ENCODE measurements around the gene SLC12A9. TPM values are rescaled to one million over a fixed set of nuclear protein-coding genes. Genes with fewer than 3 reads are reported as not detected.

The SLC12A9 gene
- total RNA-seq, 4 donors from 2014 or later = 22.5 to 33.8 (median 26.4) TPM

DNA sequence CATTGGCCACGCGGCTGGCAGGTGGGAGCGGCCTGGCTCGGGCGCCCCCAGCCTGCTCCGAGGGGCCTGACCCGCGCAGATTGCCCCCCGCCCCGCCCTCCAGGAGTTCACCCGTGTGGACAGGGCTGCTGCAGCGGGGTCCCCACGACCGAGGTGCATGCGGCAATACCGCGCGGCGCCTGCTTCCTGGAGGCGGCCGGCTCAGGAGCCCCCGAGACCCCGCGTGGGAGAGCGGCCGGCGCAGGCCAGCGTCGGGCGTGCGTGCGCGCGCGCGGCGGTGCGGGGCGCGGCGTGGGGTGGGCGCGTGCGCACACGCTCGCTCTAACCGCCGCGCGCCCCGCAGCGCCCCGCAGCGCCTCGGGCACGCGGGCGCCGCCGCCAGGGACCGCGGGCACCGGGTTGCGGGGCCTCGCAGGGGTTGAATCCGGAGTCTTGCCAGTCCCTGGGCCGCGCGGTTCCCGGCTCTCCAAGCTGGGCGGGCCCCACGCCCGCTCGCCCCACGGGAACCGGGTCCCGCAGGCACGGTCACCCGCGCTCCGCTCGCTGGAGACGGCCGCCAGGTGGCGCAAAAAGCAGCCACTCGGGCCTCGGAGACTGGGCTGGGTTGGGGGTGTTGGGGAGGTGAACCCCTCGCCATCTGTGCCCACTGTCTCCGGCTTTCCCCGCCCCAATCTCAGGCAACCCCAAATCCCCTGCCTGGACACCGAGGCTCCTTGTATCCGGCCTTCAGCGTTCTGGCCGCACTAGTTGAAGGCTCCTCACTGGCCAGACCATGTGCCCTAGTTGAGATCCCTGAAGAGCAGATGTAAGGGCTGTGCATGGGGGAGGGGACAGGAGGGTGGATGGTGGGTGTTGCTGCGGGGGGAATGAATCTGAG is 44.5 kb downstream of the SLC12A9 start:
- H3K4me3 ChIP-seq = peak overlapping the region; percentile 49
- no peak overlapping the region for H3K27ac ChIP-seq
- peaks cover 61% of the 10 kb centered on the region for H3K27me3 ChIP-seq
- 3% methylated on average over 14 of the region's 95 CpGs for WGBS
- TF ChIP-seq POLR2AphosphoS5 (IDR thresholded peaks at IDR 0.05) (no peak), POLR2A (IDR thresholded peaks at IDR 0.05) (no peak), EP300 (IDR thresholded peaks at IDR 0.05) (no peak)
- TF ChIP-seq, protein P1, sequence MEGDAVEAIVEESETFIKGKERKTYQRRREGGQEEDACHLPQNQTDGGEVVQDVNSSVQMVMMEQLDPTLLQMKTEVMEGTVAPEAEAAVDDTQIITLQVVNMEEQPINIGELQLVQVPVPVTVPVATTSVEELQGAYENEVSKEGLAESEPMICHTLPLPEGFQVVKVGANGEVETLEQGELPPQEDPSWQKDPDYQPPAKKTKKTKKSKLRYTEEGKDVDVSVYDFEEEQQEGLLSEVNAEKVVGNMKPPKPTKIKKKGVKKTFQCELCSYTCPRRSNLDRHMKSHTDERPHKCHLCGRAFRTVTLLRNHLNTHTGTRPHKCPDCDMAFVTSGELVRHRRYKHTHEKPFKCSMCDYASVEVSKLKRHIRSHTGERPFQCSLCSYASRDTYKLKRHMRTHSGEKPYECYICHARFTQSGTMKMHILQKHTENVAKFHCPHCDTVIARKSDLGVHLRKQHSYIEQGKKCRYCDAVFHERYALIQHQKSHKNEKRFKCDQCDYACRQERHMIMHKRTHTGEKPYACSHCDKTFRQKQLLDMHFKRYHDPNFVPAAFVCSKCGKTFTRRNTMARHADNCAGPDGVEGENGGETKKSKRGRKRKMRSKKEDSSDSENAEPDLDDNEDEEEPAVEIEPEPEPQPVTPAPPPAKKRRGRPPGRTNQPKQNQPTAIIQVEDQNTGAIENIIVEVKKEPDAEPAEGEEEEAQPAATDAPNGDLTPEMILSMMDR (IDR thresholded peaks at IDR 0.05) = peak; percentile 34 to 80
- H3K4me1 ChIP-seq = peaks cover 35% of the 10 kb centered on the region
- no peaks in the 10 kb centered on the region for H3K9me3 ChIP-seq
- no peaks in the 10 kb centered on the region for H3K36me3 ChIP-seq
- peak in 1 of 2 donors; percentile 73 for DNase-seq (ENCODE audit: low spot score in 2 of 2)

DNA sequence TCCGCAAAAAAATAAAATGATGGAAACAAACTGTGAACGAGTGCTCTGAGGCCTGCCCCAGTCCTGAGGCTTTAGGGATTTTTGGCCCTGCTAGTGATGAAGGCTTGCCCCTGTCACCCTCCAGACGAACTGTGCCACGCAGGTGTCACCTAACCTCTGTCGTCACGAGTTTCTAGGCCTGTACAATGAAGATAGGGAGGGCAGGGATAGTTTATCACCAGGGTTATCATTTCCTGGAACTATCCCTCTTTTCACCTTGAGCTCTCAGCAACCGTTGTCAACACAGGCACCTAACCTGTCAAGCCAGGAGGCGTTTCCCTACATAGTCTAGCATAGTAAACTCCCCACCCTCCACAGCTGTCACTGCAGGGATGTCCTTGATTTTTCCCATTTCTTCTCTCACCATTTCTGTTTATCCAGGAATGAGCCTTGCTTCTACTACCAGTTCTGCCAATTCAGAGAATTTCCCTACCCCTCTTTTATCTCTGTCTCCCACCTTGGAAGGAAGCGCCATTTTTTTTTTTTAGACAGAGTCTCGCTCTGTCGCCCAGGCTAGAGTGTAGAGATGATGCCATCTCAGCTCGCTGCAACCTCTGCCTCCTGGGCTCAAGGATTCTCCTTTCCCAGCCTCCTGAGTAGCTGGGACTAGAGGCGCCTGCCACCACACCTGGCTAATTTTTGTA is 45.4 kb downstream of the SLC12A9 start:
- WGBS = 56% methylated on average over 13 of the region's 13 CpGs
- Histone ChIP-seq H3K36me3 (no peaks in the 10 kb centered on the region), H3K4me1 (peaks cover 37% of the 10 kb centered on the region), H3K27ac (no peak overlapping the region), H3K9me3 (no peaks in the 10 kb centered on the region), H3K27me3 (peaks cover 67% of the 10 kb centered on the region), H3K4me3 (no peak overlapping the region)
- no peak for TF ChIP-seq POLR2AphosphoS5 (IDR thresholded peaks at IDR 0.05)
- TF ChIP-seq EP300 (IDR thresholded peaks at IDR 0.05) = no peak
- no peak for TF ChIP-seq POLR2A (IDR thresholded peaks at IDR 0.05)
- TF ChIP-seq, protein P1 (IDR thresholded peaks at IDR 0.05) = no peak
- no peak for DNase-seq (ENCODE audit: low spot score in 2 of 2)

DNA sequence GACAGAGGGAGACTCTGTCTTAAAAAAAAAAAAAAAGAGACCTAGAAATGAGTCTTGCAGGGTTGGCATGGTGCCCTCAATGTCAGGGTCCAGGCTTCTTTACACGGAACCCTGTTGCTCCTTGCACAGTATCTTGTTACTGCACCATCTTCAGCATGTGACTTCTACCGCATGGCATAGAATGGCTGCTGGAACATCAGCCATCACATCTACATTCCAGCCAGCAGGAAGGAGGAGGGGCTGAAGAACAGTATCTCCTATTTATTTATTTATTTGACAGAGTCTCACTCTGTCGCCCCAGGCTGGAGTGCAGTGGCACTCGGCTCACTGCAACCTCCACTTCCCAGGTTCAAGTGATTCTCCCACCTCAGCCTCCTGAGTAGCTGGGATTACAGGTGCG is 46.9 kb downstream of the SLC12A9 start:
- H3K4me1 ChIP-seq = peaks cover 33% of the 10 kb centered on the region
- no peak for TF ChIP-seq POLR2A (IDR thresholded peaks at IDR 0.05)
- TF ChIP-seq EP300 (IDR thresholded peaks at IDR 0.05) = no peak
- no peak for TF ChIP-seq POLR2AphosphoS5 (IDR thresholded peaks at IDR 0.05)
- TF ChIP-seq, protein P1 (IDR thresholded peaks at IDR 0.05) = no peak
- no peak overlapping the region for H3K4me3 ChIP-seq
- DNase-seq (ENCODE audit: low spot score in 2 of 2) = no peak
- no peak overlapping the region for H3K27ac ChIP-seq
- H3K9me3 ChIP-seq = no peaks in the 10 kb centered on the region
- H3K27me3 ChIP-seq = peaks cover 67% of the 10 kb centered on the region
- 94% methylated on average over 5 of the region's 5 CpGs for WGBS
- H3K36me3 ChIP-seq = no peaks in the 10 kb centered on the region

DNA sequence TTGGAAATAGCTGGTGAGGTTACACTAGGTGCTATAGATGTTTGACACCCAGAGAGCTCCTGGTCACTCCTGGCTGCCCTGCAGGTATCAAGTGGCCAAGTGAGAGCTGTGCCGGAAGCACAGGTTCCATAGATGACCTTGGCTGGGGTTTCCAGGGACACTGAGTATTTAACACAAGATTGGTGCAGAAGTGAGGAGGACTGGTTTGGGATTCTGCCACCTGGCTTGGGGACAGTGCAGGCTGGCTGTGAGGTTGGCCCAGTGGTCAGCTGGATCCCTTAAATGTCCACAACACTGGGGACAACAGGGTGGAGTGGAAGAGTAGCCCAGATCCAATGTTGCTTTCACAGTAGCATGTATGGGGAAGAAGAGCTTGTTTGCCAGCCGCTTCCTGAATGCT is 48.5 kb downstream of the SLC12A9 start:
- Histone ChIP-seq H3K9me3 (no peaks in the 10 kb centered on the region), H3K36me3 (no peaks in the 10 kb centered on the region), H3K27ac (no peak overlapping the region), H3K27me3 (peaks cover 52% of the 10 kb centered on the region), H3K4me3 (no peak overlapping the region), H3K4me1 (peaks cover 17% of the 10 kb centered on the region)
- WGBS = 90% methylated on average over 2 of the region's 2 CpGs
- TF ChIP-seq POLR2A (IDR thresholded peaks at IDR 0.05) (no peak), EP300 (IDR thresholded peaks at IDR 0.05) (no peak), POLR2AphosphoS5 (IDR thresholded peaks at IDR 0.05) (no peak)
- TF ChIP-seq, protein P1 (IDR thresholded peaks at IDR 0.05) = no peak
- DNase-seq (ENCODE audit: low spot score in 2 of 2) = no peak

DNA sequence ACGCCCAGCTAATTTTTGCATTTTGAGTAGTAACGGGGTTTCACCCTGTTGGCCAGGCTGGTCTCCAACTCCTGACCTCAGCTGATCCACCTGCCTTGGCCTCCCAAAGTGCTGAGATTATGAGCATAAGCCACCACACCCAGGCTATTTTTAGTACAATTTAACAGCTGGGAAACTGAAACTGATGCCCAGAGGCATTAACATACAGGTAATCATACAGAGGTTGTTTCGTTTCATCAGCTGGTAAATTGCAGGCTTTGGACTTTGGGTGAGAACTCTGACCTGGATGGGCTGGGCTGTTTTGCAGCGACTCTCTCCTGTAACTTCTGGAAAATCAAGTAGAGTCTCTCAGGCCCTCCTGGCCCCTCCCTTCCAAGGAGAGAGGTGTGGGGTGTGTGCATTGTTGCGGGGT is 49.4 kb downstream of the SLC12A9 start:
- no peak for DNase-seq (ENCODE audit: low spot score in 2 of 2)
- Histone ChIP-seq H3K27ac (no peak overlapping the region), H3K4me1 (peaks cover 9% of the 10 kb centered on the region), H3K4me3 (no peak overlapping the region), H3K27me3 (peaks cover 42% of the 10 kb centered on the region), H3K9me3 (no peaks in the 10 kb centered on the region), H3K36me3 (no peaks in the 10 kb centered on the region)
- no peak for TF ChIP-seq POLR2AphosphoS5 (IDR thresholded peaks at IDR 0.05)
- 60% methylated on average over 5 of the region's 5 CpGs for WGBS
